GM10847 (cell line): ENCODE results near the gene KRTAP10-4.

Experiments
- POLR2A ChIP-seq: IDR thresholded peaks from 2 replicates; pipeline ENCODE4 v1.6.1; 2011; ENCODE audit not compliant: insufficient read length; ENCODE audit errors: extremely low read depth

KRTAP10-4 gene

DNA sequence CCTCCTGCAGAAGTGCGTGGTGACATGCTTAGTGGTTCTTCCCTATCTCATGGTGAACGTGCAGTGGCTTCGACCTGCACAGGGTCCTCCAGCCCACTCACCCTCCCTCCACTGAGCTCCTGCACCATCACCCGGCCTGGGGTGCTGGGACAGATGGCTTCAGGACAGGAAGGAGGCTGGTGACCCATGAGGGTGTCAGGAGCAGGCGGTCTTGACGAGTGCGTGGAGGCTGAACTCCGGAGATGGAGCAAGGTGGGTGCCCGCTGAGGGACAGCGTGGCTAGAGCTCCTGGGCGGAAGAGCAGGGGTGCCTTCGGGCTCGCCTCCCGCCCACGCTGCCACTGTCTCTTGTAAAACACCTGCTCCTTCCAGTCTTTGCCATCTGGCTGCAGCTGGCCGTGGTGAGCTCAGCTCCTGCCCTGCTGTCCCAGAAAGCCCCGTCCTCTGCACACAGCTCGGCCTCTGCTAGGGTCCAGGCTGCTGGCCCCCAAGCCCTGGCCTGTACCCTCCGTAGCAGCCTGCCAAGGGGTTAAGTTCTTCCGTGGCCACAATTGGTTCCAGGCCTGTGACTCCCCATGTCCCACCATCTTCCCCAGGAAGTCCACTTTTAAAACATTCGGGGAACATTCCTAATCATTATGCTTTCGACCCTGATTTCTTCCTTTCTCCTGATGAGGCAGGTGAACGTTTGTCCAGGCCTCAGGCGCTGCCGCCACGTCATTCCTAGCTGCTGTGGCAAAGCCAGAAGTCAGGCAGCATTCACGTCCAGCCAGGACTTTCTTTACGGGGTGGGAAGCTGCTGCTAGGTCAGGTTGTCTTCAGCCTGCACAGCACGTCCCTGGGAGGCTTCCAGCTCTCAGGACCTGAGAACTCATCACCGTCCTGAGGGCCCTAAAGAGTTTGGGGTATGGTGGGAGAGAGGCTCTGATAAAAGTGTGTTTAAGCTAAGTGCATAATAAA is 41.6 kb upstream of the KRTAP10-4 start:
- no peak for TF ChIP-seq POLR2A

DNA sequence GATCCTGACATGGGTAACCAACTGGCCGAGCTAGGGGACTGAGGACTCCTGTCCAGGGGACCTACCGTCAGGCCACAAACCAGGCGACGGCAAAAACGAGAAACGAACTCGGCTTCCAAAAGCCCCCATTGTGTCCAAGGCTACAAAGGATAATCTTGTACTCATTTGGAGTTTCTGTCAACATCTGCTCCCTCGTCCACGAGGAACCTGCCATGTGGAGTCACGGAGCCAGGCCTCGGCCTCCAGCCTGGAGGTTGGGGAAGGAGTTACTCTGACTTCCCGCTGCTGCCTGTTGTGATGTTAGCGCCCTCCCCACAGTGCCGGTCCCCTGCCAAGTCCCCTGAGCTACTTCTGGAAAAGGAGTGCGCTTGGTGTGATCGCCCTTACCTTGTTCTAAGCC is 40.8 kb upstream of the KRTAP10-4 start:
- no peak for TF ChIP-seq POLR2A

DNA sequence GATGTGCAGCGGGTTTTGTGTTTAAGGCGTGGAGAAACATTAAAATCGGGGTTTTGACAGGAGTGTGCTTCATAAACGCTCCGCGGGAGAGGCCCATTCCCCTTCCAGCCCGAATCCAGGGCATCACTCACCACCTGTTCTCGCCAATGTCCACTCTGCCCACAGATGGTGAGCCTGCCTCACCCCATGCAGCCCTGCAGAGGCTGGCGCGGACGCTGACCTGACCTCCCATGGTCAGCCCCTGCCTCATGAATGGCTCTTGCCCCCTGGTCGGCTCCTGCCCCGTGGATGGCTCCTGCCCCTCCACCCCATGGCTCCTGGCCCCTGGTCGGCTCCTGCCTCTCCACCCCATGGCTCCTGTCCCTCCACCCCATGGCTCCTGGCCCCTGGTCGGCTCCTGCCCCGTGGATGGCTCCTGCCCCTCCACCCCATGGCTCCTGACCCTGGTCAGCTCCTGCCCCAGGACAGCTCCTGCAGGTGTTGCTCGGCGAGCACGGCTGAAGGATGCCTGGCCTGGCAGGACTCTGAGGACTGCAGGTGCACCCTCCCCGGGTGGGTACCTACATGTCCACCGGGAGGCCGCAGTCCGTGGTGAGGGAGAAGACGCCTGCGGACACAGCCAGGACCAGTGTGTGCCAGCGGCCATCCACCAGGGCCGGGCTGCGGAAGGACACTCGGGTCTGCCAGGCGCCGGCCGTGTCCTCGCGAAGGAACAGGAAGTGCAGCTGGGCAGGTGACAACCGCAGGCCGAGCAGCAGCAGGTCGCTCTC is 40.2 kb upstream of the KRTAP10-4 start:
- TF ChIP-seq POLR2A: no peak

DNA sequence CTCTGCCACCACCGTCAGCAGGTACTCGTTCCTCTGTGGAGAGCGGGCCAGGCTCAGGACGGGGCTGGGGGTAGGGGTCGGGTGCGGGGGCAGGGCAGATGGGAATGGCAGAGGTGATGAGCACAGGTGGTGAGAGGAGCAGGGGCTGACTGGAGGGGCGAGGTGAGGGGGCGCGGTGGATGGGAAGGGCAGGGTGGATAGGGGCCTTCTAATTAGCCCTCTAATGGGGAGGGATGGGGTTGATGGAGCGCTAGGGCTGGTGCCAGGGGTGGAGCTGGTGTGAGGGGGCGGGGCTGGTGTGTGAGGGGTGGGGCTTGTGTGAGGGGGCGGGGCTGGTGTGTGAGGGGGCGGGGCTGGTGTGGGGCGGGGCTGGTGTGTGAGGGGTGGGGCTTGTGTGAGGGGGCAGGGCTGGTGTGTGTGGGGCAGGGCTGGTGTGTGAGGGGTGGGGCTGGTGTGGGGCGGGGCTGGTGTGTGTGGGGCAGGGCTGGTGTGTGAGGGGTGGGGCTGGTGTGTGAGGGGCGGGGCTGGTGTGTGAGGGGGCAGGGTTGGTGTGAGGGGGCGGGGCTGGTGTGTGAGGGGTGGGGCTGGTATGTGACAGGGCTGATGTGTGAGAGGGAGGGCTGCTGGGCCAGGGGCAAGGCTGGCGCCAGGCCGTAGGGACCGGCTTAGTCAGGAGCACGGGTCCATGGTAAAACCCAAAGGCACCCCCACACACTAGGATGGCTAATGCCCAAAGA is 39.5 kb upstream of the KRTAP10-4 start:
- TF ChIP-seq POLR2A: no peak

DNA sequence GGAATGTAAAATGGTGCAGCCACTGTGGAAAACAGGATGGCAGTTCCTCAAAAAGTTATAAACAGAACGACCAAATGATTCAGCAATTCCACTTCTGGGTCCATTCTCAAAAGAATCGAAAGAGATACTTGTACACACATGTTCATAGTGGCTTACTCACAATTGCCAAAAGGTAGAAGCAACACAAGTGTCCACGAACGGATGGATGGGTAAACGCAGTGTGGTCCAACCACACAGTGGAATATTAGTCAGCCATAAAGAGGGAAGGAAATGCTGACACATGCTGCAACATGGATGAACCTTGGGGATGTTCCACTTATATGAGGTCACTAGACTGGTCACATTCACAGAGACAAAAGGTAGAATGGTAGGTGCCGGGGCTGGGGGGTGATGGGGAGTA is 38.8 kb upstream of the KRTAP10-4 start:
- TF ChIP-seq POLR2A: no peak

DNA sequence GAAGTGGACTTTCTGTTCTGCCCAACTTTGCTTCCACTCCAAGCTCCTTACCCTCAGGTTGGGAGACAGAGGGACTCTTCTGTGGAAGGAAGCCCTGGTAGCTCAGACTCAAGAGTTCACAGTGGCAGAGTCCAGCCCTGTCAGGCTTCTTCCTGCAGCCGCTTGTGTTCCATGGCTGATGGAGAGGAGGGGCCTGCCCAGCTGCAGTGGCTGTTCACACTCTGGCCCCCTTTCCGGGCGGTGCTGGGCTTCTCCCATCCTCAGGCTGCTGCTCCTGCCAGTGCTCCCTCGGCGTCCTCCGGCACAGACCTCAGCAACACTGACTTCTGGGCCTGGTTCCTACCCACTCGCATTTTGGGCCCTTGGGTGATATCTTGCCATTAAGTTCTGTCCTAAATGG is 37.6 kb upstream of the KRTAP10-4 start:
- TF ChIP-seq POLR2A: no peak

DNA sequence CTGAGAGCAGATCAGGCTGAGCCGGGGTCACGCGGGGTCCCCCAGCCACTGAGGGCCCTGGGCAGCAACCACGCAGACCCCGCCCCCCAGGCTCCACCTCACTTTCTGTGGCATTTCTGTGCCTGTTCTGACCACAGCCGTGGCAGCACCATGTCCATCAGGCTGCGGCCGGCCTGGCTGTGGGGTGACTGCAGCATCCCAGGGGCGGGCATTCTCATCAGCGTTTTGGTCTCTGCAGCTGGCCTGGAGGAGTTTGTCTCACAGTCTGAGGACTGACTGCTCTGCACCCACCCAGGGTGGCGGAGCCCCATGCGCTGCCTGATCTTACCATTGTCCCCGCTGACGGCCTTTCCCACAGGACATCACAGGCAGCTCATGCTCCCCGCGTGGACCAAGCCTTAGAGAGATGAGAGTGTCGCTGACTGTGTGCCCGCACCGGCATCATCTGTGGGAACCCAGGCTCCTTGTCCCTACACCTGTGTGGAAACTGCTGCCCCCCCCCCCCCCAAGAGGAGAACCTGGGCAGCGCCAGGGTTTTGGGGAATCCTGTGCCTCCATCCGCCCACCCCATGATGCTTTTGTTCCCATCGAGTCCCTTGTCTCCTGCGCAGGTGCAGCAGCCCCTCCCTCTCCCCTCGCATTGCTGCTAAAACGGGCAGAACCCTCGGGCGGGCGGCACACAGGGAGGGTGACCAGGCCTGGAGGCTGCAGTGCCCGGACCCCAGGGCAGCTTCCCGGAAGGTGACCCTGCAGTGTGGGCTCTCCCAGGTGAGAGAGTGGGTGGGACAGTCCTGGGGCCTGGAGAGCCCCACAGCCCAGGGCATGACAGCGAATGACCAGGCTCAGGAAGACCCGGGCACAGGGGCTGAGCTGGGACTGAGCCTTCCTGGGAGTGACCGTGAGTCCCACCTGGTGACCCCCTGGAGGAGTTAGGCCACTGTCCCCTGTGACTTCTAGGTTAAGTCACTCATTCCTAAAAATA is 35.3 kb upstream of the KRTAP10-4 start:
- no peak for TF ChIP-seq POLR2A

DNA sequence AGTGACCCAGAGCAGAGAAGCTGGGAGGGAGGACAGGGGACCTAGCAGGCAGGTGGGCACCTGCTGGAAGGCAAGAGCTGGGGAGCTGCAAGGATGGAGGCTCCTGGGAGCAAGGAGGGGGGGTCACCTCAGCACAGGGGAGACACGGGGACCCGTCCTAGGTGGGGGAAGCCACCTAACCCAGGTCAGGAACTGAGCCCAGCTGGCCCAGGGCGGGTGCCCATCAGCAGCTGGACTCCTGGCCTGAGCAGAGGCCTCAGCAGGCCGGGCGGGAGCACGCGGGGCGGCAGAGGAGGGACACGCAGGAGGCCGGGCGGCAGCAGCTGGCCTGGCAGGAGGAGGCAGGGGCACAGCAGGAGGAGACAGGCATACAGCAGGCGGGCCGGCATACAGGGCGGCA is 34.5 kb upstream of the KRTAP10-4 start:
- TF ChIP-seq POLR2A: no peak

DNA sequence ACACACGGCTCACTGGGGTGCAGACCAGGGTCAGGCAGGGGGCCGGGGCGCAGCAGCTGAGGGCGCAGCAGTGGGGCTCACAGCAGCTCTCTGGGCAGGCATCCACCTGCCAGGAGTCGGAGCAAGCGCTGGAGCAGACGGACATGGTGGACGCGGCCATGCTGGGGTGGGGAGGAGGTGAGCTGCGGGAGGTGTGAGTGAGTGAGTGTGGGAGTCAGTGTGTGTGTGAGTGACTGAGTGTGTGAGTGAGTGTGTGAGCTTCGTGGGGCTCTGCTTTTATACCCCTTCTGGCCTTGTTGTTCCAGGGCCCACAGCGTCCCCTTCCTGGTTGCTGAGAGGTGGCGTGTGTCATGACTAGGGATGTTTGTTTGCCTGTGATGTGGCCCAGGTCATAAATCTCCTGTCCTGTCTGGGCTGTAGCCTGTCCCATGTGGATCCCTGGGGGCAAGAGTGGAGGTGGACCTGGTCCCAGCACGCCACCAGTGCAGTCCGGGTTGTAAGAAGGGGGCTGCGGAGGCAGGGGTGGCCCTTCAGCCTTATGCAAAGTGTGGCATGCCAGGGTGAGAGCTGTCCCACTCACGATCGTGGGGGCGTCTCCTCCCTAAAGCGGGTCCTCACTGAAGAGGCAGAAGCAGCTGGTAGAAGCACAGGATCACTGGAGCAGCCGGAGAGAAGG is 33.4 kb upstream of the KRTAP10-4 start, which contains the start of gene KRTAP10-1:
Gene KRTAP10-1 (minus strand): TSS at position 205 of the 676 bp plus-strand sequence. CDS start 45 bp downstream, at position 160.
- no peak for TF ChIP-seq POLR2A

DNA sequence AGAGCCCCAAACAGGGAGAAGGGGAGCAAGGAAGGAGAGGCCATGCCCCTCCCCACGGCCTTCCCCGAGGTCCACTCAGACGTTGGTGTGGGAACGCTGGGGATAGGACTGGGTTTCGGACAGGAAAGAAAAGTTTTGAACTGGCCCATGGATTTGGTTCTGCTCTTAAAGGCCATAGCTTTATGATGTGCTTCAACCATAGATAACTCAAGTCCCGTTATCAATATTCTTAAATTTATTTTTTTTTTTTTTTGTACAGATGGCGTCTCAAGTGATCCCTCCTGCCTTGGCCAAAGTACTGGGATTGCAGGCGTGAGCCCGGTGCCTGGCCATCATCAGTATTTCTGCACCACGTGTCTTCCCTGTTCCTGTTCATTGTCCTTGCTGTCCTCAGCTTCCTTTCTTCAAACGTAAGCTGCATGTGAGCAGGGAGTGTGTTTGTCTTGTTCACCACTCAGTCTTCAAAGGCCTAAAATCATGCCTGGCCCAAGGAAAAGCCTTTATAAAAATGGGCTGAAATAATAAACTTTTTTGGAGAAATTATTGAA is 32.7 kb upstream of the KRTAP10-4 start:
- no peak for TF ChIP-seq POLR2A

DNA sequence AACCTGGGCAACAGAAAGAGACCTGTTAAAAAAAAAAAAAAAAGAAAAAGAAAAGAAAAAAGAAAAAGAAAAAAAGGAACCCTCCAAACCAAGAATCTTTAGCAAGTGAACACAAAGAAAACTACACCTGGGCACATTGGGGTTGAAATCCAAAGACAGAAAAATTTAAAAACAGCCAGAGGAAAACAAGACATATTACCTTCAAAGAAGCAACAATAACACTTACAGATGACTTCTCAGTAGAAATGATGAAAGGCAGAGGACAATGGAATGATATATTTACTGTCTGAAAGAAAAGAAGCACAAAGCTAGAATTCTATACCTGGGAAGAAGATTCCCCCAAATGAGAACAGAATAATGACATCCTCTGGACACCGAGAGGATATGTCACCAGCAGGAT is 30.8 kb upstream of the KRTAP10-4 start:
- no peak for TF ChIP-seq POLR2A

DNA sequence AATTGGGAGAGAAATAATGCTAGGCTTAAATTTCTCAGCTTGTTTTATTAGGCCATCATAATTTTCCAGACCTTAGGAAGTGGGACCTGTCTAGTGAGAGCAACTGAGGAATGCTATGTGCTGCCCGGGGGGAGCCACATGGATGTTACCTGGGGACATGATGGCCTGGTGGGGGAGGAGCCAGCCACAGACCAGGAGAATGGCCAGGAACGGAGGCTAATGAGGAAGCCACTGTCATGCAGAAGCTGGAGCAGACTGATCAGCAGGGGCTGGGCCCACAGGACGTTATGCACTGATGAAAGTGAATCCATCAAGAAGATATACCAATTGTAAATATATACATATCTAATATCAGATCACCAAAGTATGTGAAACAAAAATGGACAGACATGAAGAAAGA is 29.0 kb upstream of the KRTAP10-4 start:
- no peak for TF ChIP-seq POLR2A

DNA sequence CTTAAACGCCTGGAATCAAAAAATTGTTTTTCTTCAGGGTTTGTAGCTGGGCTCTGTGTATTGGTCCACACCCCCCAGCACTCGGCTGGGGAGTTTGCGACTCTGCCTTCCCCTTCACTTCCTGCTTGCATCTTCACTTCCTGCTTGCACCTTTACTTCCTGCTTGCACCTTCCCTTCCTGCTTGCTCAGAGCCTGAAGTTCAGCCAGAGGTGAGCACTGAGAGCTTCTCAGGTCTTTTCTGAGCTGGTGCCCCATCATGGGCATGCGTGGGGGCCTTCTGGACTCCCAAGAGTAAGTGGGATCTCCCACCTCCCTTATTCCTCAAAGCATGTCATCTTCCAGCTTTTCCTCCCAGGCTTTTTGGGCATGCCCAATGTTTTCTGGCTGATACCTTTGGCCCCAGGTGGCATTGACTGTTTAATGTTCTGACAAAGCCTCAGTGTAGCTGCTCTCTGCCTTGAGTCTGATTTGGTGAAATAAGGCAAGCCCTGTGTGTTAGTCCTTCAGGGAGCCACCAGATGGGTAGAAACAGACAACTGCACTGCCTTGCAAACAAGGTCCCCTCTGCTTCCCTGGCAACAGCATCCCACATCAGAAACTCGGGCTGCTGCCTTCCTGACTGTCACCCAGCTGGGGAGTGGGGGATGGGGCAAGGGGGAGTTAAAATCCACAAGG is 25.7 kb upstream of the KRTAP10-4 start:
- TF ChIP-seq POLR2A: no peak

DNA sequence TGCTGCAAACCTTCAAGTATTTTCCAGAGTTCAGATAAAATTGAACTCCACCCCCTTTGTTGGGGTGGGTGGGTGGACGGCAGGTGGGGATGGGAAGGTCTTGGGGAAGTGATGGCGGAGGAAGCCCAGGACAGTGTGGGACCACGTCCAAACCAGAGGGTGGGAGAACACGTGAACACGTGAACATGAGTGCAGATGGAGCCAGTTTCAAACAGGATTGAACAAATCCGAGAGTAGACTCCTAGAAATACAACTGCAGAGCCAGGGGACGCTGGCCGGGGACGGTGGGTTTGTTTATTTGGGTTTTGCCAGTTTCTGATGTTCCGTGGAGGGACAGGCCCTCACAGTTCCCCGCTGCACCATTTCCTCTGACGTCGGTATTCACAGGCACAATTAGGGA is 25.1 kb upstream of the KRTAP10-4 start:
- TF ChIP-seq POLR2A: no peak
